ENCODE measurements around the gene DNAJB11.

The DNAJB11 gene

GRCh38 chr3:186598108-186598784 is 27.7 kb downstream of the DNAJB11 start:
- DNase-seq, result no peak

- no peak for DNase-seq
Measured at GRCh38 chr3:186598794-186599141, 28.2 kb downstream of the DNAJB11 start.

GRCh38 chr3:186599142-186599784 is 28.7 kb downstream of the DNAJB11 start:
- no peak for DNase-seq

- no peak for DNase-seq
Measured at GRCh38 chr3:186599785-186600166, 29.3 kb downstream of the DNAJB11 start.

DNA sequence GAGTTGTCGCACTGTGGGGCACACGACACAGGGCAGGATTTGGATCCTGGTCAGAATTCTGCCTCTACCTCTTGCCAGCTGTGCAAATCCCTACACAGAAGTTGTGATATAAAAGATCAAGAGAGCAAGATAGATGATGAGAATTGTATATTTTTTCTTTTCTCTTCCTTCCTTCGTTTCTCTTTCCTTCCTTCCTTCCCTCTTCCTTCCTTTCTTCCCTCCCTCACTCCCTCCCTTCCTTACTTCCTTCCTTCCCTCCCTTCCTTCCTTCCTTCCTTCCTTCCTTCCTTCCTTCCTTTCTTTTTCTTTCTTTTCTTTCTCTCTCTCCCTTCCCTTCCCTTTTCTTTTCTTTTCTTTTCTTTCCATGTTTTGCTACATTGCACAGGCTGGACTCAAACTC is 30.4 kb downstream of the DNAJB11 start:
- no peak for DNase-seq

GRCh38 chr3:186603159-186603558 is 32.6 kb downstream of the DNAJB11 start:
- DNase-seq, result no peak

GRCh38 chr3:186605078-186605477 is 34.6 kb downstream of the DNAJB11 start:
- DNase-seq, result no peak

DNA sequence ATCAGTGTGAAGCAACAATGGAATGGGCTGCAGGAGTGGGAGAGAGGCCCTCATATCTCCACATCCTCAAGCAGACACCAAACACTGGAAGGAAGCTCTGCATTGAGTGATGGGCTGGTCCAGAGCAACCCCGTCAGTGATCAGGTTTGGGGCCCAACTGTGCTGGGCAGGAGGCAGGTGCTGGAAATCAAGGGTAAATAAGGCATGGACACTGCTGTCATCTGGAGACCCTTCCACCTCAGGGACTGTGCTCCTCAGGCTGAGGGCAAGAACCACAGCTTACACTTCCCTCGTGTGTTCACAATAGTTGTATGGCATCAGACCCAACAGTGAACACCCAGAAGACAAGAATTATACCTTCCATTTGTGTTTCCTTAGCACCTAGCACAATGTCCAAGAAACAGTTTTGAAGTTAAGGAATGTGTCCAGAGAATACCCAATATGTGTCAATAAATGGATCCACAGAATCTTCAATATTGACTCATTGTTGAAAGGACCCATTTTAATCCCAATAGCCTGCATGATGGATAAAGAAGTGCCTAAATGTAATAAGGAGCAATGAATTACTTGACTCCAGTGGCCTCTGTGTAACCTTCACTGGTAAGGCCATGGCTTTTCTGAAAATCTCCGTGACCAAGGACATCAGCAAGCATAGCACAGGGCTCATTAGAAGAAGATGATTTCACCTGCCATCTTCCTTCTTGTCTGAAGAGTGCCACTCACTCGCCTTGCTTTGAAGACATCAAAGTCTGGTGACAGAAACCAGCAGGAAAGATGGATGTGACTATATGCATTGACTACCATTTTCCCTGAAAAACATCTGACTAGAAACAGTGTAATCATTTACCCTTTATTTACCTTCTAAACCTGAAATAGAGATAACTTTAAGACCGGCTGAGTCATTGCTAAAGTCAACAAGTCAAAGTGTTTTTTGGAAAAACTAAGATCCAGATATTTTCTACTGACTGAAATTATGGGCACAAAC is 35.3 kb downstream of the DNAJB11 start:
- no peak for DNase-seq

GRCh38 chr3:186608624-186609215 is 38.2 kb downstream of the DNAJB11 start:
- no peak for DNase-seq

DNA sequence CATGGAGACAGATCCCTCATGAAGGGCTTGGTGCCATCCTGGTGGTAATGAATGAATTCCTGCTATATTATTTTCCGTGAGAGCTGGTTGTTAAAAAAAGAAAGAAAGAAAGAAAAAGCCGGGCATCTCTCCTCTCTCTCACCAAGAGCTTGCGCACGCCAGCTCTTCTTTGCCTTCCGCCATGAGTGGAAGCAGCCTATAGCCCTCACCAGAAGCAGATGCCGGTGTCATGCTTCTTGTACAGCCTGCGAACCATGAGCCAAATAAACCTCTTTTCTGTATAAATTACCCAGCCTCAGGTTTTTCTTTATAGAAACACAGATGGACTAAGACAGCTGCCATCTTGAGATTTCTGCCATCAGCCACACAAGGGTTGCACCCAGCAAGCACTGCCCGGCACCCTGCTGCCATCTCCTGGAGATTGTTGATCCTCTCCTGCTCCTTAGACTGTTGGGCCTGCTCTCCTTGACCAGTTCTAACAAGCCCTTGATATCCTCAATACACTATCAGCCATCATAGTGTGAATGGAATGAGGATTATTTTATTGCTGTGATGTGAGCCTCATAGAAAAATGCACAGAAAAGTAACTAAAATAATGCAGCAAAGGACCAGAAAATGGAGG is 38.8 kb downstream of the DNAJB11 start:
- peak; percentile 5 to 42 for DNase-seq

DNA sequence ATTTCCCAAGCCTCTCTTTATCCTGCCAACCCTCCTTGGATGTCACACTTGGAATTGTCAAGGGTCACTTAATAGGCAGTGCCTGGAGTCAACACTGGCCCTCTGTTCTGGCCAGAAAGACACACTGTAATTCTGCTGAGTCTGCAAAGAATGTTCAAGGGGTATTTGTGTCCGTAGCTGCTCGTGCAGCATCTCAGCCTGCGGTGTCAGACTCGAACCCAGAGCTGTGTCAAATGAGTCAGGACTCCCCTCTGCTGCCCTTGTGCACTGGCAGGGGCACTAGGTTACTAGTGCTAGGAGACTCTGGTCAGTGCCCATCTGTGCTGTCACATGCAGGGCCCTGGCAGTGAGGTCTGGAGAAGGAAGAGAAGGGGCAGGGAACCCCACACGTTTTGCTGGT is 41.5 kb downstream of the DNAJB11 start:
- no peak for DNase-seq

DNA sequence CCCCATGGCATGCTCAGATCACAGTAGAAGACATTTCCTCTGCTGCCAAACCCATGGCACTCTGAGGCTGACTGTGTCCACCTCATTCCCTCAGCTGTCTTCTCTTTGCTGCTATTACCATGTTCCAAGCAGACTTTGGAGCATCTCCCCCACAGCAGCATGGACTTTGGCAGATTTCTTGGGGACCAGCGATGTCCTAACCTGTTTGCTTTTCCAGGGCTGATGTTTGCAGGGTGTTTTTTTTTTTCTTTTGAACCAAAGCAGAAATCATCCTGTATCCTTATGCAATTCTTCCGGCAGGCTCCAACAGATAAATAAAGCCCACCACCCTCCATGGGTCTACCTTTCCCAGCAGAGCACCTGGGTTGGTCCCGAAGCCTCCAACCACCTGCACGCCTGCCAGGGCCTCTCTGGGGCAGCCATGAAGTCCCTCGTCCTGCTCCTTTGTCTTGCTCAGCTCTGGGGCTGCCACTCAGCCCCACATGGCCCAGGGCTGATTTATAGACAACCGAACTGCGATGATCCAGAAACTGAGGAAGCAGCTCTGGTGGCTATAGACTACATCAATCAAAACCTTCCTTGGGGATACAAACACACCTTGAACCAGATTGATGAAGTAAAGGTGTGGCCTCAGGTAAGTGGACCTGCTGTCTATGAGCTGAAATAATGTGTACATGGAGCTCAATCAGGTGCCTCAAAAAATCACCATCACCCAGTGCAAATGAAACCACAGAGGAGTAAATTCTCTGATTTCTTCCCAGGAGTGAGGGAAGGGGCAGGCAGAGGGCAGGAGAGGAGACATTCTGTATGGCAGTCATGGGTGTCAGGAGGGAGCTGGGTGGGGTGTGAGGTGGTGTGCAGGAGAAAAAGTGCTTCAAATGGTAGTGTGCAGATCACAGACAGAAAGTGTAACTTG is 42.5 kb downstream of the DNAJB11 start, which contains the start of gene AHSG:
AHSG (plus strand) TSS at position 340 of the 916 bp plus-strand sequence; CDS start at position 422, 82 bp downstream.
- no peak for DNase-seq

DNA sequence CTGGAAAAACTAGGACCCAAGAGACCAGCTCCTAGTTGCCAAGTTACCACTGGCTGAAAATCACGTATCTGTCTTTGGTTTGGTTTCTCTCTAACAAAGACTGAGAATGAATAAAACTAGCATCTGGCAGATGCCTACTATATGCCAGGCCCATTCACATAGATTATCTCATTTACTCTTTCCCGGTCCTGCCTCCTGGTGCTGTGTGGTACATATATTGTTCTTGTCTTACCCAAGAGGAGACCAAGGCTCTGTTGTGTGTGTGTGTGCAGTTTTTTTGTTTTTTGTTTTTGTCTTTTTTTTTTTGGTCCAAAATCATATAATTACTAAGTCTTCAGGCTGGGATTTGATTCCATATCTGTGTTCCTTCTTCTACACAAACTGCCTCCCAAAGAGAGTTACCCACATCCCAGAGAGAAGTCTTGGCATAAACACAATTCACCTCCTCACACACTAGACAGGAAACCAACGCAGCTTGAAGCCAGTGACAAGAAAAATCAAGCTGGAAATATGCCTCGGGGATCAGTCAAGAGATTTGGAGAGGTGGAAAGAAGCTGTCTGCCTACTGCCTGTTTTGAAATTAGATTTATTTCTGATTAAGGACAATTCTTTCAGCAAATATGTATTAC is 43.2 kb downstream of the DNAJB11 start:
- no peak for DNase-seq

- no peak for DNase-seq
Measured at GRCh38 chr3:186614266-186614596, 43.7 kb downstream of the DNAJB11 start.

- peak; percentile 78 to 83 for DNase-seq
Measured at GRCh38 chr3:186614597-186615483, 44.3 kb downstream of the DNAJB11 start.

- DNase-seq, result no peak
Measured at GRCh38 chr3:186616299-186616617, 45.7 kb downstream of the DNAJB11 start.

DNA sequence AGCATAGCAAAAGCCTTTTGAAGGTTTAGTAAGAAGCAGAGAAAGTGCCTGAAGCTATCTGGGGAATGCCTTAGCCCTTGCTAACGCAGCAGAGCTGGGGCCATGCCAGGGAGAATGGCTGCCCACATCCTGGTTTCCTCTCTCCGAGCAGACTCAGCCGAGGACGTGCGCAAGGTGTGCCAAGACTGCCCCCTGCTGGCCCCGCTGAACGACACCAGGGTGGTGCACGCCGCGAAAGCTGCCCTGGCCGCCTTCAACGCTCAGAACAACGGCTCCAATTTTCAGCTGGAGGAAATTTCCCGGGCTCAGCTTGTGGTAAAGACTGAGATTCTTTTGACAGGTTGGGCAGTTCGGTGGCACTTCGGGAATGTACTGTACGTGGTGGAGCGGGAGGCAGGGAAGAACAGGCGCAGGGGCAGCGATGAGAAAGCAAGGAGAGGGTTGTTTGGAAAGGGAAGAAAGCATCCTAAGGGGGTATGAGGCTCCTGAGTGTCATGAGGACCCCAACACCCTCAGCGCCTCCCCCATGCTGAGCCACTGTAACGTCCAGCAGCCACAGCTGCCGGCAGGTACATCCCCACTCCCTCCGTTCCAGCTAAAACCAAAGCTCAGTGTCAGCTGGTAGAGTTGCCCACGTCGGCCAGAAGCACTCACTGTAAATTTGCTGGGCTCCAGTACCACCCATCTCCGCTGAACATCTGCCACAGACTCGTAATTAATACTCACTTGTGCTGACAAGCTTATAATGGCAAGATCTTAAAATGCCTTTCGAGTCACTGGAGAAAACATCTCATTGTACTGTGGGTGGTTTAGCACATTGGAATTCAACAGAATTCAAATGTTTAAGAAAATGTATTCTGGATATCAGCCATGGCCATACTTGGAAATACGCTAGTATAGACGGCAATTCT is 46.8 kb downstream of the DNAJB11 start:
- peak; percentile 95 to 98 for DNase-seq

- DNase-seq, result no peak
Measured at GRCh38 chr3:186618318-186618938, 47.9 kb downstream of the DNAJB11 start.

DNA sequence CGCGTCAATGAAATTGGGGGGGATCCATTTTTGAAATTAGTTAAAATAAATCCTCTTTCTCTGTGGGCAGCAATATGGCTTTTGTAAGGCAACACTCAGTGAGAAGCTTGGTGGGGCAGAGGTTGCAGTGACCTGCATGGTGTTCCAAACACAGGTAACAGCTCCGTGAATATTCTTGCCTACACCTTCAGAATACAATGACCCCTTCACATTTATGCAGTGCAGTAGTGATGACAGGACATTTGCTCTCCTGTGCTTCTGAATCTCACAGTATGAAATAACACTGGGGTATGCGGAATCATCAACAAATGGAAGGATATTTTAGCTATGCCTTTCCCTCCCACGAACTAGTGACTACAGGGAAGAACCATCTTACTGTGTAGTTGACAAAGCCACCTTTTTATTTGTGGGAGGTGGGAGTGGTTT is 49.3 kb downstream of the DNAJB11 start:
- no peak for DNase-seq
